NB4 (cell line): ENCODE measurements around the gene BABAM1.

Source experiments
- CTCF ChIP-seq: IDR thresholded peaks from one replicate; pipeline ENCODE4 v1.5.1; 2012; ENCODE audit warnings: low read depth, low read length
- MAX ChIP-seq: IDR thresholded peaks from 2 replicates; pipeline ENCODE4 v1.6.1; 2011; ENCODE audit warnings: low read depth, low read length
- MYC ChIP-seq: IDR thresholded peaks from 2 replicates; pipeline ENCODE4 v1.6.1; 2011; ENCODE audit warnings: low read depth, low read length
- POLR2A ChIP-seq: IDR thresholded peaks from 2 replicates; pipeline ENCODE4 v1.6.1; 2011; ENCODE audit warnings: mild to moderate bottlenecking; ENCODE audit not compliant: insufficient read length; ENCODE audit errors: extremely low read depth

GRCh38 chr19:17245535-17245984 lies 21.7 kb upstream of the BABAM1 start, which contains the start of gene NR2F6:
- no peak for TF ChIP-seq POLR2A
- no peak for TF ChIP-seq CTCF
- no peak for TF ChIP-seq MYC
- no peak for TF ChIP-seq MAX
